Ovary (tissue), 9 donors: ENCODE results near the gene GALNT4. TPM values are rescaled to one million over a fixed set of nuclear protein-coding genes. Genes with fewer than 3 reads are reported as not detected.

Experiments
- DNase-seq, 5 donors: peaks; one replicate each; pipeline ENCODE4 v3.0.0-alpha.2; 2019 to 2020
- H3K27ac ChIP-seq, 2 donors: fragments of 200-600 bp; one replicate each; pipeline versions ENCODE4 v1.5.1 to v1.8.0; 2019 to 2022
- H3K27me3 ChIP-seq: fragments of 200-600 bp; one replicate; pipeline ENCODE4 v1.8.0; 2022
- H3K36me3 ChIP-seq: fragments of 200-600 bp; sonication (generic); one replicate; pipeline ENCODE4 v1.5.1; 2019
- H3K4me1 ChIP-seq: one replicate; pipeline ENCODE4 v1.8.1; 2013; ENCODE audit warnings: mild to moderate bottlenecking, moderate library complexity; ENCODE audit not compliant: insufficient read depth
- H3K4me3 ChIP-seq: fragments of 200-600 bp; sonication (generic); one replicate; pipeline ENCODE4 v1.5.1; 2017
- H3K9me3 ChIP-seq, 2 donors: fragments of 200-600 bp in 1 of 2; sonication (generic) in 1 of 2; one replicate each; pipeline versions ENCODE4 v1.5.1 to v1.8.1; 2013 to 2019; ENCODE audit warnings: mild to moderate bottlenecking in 1 of 2, moderate library complexity in 1 of 2
- CTCF ChIP-seq, 3 donors: fragments of 450-650 bp in 2 of 3; fragments of 200-600 bp in 1 of 3; IDR thresholded peaks; one replicate each; pipeline versions ENCODE4 v1.5.1 to v1.8.0; 2016 to 2022; ENCODE audit warnings: antibody characterized with exemption in 3 of 3, mild to moderate bottlenecking in 1 of 3
- EP300 ChIP-seq: sonication (generic); formaldehyde crosslinking; IDR thresholded peaks from one replicate; pipeline ENCODE4 v1.6.1; 2017; ENCODE audit warnings: antibody characterized with exemption
- POLR2A ChIP-seq: fragments of 450-650 bp; IDR thresholded peaks from one replicate; pipeline ENCODE4 v1.6.1; 2017; ENCODE audit warnings: antibody characterized with exemption, mild to moderate bottlenecking, moderate library complexity
- WGBS, 3 donors: extraction: QIAGEN DNeasy Blood & Tissue Kit in 1 of 3; methylation state at CpG; one replicate each; pipeline versions ENCODE4 v1.1.5 to v1.1.7; 2013 to 2017; 5-methylcytosine and 5-hydroxymethylcytosine counted together
- intact Hi-C, 4 donors: fragments of 100-400 bp; cut with DNase I; formaldehyde crosslinking; loops; one replicate each; pipeline versions ENCODE4 v1.11.0 to v1.15.1; 2022 to 2023
- polyA plus RNA-seq, 2 donors: library from polyadenylated mRNA; stranded (reverse); fragments of 200-250 nt in 1 of 2; fragments of 350-450 nt in 1 of 2; fragmentation: Illumina TruSeq in 1 of 2; extraction: RNeasy Lipid Tissue Mini Kit (QIAGEN cat#74804) in 1 of 2; gene quantifications; one replicate each; pipeline ENCODE4 v1.2.3, GENCODE V29; 2013 to 2014
- total RNA-seq, 7 donors: library from RNA; depleted of rRNA in 2 of 7; stranded (reverse); fragments of >200 nt in 2 of 7; fragmentation: NEBNext Ultra II Directional in 3 of 7; extraction: Animal tissue kit (Norgen Biotek cat#: 25700) in 3 of 7; gene quantifications; one replicate each; pipeline versions ENCODE4 v1.1.0 to v1.2.4, GENCODE V29; 2016 to 2023
- donor health status: DM: no; HTN: no; CAD: no; lungs with moderate emphysema.
- donor health status: DM: no; HTN: no; CAD: no.
- donor health status: Bipolar disorder and iron deficiency.
- donor health status: DM: yes; HTN: yes; CAD: no.
- donor health status: DM: no; HTN: no; CAD: no.
- donor health status: DM: yes; HTN: yes; CAD: no.

GALNT4 gene
- total and polyA plus RNA-seq, 9 donors = 2.0 to 12.5 (median 4.9) TPM

- H3K4me1 ChIP-seq = no peaks in the 10 kb centered on the region
- DNase-seq = no peak
- no peaks in the 10 kb centered on the region for H3K36me3 ChIP-seq
- TF ChIP-seq POLR2A = no peak
- no peak for TF ChIP-seq CTCF (IDR thresholded peaks at IDR 0.05)
- TF ChIP-seq EP300 = no peak
- no peaks in the 10 kb centered on the region for H3K9me3 ChIP-seq
- intact Hi-C loops = no loop called here
- no peak overlapping the region for H3K27ac ChIP-seq
- H3K27me3 ChIP-seq = no peaks in the 10 kb centered on the region
- WGBS, 3 donors = 95 to 100% (median 97%) methylated on average over 1 of the region's 1 CpG
- no peak overlapping the region for H3K4me3 ChIP-seq
These were observed 40.1 kb downstream of the GALNT4 start for GRCh38 chr12:89484470-89484869.

- Histone ChIP-seq H3K27ac (no peak overlapping the region), H3K9me3 (no peaks in the 10 kb centered on the region), H3K4me1 (peaks cover 3% of the 10 kb centered on the region), H3K4me3 (no peak overlapping the region), H3K27me3 (no peaks in the 10 kb centered on the region), H3K36me3 (no peaks in the 10 kb centered on the region)
- TF ChIP-seq CTCF (IDR thresholded peaks at IDR 0.05) (no peak), EP300 (no peak), POLR2A (no peak)
- intact Hi-C loops = no loop called here
- DNase-seq = no peak
- 72 to 84% (median 74%) methylated on average over 2 of the region's 2 CpGs for WGBS, 3 donors
These were observed 43.2 kb downstream of the GALNT4 start for GRCh38 chr12:89481213-89481914.

- DNase-seq = no peak
- WGBS, 3 donors = 92 to 97% (median 95%) methylated on average over 3 of the region's 3 CpGs
- Histone ChIP-seq H3K9me3 (no peaks in the 10 kb centered on the region), H3K27ac (no peak overlapping the region), H3K27me3 (no peaks in the 10 kb centered on the region), H3K4me3 (no peak overlapping the region), H3K4me1 (peaks cover 5% of the 10 kb centered on the region), H3K36me3 (no peaks in the 10 kb centered on the region)
- intact Hi-C loops = loop anchor here in 3 of 4 donors (10.0 kb wide), 1 partner anchor 45 kb away; the partner anchor contains the start of genes GALNT4 (in 3 of the 3) and POC1B (in 3 of the 3)
- TF ChIP-seq EP300 (no peak), POLR2A (no peak), CTCF (IDR thresholded peaks at IDR 0.05) (no peak)
These were observed 44.6 kb downstream of the GALNT4 start for GRCh38 chr12:89479982-89480381.

- Histone ChIP-seq H3K27me3 (no peaks in the 10 kb centered on the region), H3K4me1 (peaks cover 5% of the 10 kb centered on the region), H3K27ac (no peak overlapping the region), H3K36me3 (no peaks in the 10 kb centered on the region), H3K4me3 (no peak overlapping the region), H3K9me3 (no peaks in the 10 kb centered on the region)
- DNase-seq = no peak
- WGBS, 3 donors = 90 to 94% (median 94%) methylated on average over 8 of the region's 8 CpGs
- no peak for TF ChIP-seq POLR2A
- no peak for TF ChIP-seq CTCF (IDR thresholded peaks at IDR 0.05)
- TF ChIP-seq EP300 = no peak
- intact Hi-C loops = loop anchor here in 3 of 4 donors (10.0 kb wide), 1 partner anchor 47 kb away; the partner anchor contains the start of genes GALNT4 (in 3 of the 3) and POC1B (in 3 of the 3)
These were observed 46.8 kb downstream of the GALNT4 start for GRCh38 chr12:89477633-89478279.
